Hepatocyte (in vitro differentiated cells): ENCODE results near the gene BAG1.

Source experiments
- EZH2 ChIP-seq: fragments of 200-600 bp; sonication (generic); IDR thresholded peaks from 2 replicates; pipeline ENCODE4 v1.6.1; 2016; ENCODE audit warnings: antibody characterized with exemption, mild to moderate bottlenecking, borderline replicate concordance
- TF ChIP-seq, protein P1 (sequence below): fragments of 200-600 bp; sonication (generic); IDR thresholded peaks from 2 replicates; pipeline ENCODE4 v1.5.1; 2016; ENCODE audit warnings: antibody characterized with exemption, mild to moderate bottlenecking; ENCODE audit not compliant: poor library complexity

DNA sequence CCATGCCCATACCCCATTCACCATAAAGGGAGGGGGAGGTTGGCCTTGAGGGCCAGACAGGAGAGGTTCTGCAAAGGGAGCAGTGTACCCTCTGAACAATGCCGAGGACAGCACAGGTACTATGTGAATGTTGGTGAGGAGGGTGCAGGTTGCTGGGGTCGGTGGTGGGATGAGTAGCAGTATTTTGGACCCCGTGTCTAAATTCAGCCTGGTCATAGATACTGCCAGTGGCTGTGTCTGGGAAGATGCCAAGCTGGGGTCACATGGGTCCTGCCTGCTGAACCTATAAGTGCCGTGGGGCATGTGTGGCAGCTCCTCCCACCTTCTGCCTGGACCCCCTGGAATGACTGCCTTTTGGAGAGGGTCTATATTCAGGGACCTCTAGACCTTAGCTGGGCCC lies 35.9 kb downstream of the BAG1 start:
- TF ChIP-seq, protein P1, sequence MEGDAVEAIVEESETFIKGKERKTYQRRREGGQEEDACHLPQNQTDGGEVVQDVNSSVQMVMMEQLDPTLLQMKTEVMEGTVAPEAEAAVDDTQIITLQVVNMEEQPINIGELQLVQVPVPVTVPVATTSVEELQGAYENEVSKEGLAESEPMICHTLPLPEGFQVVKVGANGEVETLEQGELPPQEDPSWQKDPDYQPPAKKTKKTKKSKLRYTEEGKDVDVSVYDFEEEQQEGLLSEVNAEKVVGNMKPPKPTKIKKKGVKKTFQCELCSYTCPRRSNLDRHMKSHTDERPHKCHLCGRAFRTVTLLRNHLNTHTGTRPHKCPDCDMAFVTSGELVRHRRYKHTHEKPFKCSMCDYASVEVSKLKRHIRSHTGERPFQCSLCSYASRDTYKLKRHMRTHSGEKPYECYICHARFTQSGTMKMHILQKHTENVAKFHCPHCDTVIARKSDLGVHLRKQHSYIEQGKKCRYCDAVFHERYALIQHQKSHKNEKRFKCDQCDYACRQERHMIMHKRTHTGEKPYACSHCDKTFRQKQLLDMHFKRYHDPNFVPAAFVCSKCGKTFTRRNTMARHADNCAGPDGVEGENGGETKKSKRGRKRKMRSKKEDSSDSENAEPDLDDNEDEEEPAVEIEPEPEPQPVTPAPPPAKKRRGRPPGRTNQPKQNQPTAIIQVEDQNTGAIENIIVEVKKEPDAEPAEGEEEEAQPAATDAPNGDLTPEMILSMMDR, result no peak
- TF ChIP-seq EZH2, result no peak
